ENCODE results near the gene MPDU1.

MPDU1 gene

DNA sequence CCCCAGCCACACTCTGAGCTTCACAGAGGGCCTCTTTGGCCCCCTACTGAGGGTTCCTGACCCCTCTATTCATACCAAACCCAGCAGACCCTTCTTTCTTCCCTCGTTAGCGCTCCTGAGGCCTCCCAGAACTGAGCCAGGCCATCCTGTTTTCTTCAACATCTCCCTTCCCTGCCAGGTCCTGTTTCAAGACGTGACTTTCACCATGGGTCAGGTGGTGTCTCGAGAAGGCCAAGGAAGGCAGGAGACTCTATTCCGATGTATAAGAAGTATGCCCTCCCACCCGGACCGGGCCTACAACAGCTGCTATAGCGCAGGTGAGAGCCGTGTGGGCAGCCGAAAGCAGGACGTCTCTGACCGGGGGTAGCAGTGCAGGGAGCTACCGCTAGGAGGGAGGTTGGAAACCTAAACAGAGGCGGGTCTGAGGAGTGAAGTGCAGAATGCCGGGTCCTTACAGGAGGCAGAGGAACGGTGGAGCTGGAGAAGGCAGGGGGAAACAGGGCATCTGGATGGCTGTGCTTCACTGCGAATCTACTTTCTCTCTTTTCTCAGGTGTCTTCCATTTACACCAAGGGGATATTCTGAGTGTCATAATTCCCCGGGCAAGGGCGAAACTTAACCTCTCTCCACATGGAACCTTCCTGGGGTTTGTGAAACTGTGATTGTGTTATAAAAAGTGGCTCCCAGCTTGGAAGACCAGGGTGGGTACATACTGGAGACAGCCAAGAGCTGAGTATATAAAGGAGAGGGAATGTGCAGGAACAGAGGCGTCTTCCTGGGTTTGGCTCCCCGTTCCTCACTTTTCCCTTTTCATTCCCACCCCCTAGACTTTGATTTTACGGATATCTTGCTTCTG is 23.3 kb upstream of the MPDU1 start:
- peak; percentile 76 for DNase-seq (ENCODE audit: low spot score)

DNA sequence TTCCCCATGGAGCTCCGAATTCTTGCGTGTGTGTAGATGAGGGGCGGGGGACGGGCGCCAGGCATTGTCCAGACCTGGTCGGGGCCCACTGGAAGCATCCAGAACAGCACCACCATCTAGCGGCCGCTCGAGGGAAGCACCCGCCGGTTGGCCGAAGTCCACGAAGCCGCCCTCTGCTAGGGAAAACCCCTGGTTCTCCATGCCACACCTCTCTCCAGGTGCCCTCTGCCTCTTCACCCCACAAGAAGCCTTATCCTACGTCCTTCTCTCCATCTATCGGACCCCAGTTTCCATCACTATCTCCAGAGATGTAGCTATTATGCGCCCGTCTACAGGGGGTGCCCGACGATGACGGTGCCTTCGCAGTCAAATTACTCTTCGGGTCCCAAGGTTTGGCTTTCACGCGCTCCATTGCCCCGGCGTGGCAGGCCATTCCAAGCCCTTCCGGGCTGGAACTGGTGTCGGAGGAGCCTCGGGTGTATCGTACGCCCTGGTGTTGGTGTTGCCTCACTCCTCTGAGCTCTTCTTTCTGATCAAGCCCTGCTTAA is 22.6 kb upstream of the MPDU1 start:
- DNase-seq (ENCODE audit: low spot score): peak; percentile 91

DNA sequence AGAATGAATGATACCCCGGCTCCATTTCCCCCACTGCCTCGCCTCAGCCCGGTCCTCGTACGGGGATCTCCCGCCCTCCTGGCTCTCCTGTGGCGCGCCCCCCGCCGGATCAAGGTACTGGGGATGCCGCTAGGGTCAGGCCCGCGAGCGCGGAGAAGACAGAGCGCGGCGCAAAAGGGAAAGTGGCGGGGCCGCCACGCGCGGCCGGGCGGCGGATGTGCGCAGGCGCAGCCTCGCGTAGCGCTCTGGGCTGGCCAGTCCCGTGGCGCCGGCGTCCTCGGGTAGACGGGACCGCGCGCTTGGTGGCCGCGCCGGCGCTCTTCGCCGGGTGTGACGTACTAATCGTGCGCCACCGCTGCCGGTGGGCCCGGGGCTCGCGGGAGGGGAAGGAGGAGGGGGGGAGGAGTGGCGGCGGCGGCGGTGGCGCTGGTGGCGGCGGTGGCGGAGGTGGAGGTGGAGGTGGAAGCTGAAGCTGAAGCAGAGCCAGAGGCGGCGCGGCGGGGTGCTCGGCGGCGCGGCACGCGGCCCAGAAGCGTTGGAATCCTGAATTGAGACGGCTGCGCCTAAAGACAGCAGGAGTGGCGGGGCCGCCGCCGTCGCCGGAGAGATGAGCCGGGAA is 22.0 kb upstream of the MPDU1 start, which contains the start of gene SENP3:
TSS of gene SENP3 (plus strand) at position 331 of the 619 bp plus-strand sequence. CDS start 1,158 bp downstream, outside the sequence.
- peak; percentile 93 for DNase-seq (ENCODE audit: low spot score)

DNA sequence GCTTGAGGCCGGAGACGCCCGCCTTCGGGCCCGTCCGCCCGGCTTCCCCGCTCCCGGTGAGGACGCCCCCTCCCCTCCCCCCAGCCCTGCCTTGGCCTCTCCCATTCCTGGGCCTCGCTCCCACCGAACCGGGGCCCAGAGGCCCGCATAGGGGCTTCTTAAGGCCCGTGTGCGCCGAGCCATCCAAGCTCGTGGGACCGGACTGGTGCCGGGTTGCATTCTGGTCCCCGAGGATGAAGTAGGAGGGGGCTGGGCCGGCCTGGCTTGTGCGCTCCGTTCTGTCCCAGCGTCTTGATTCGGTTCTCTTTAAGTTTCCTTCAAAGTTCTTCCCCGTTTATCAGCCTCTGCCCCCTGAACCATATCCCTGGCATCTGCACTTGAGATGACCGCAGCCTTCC is 21.4 kb upstream of the MPDU1 start:
- DNase-seq (ENCODE audit: low spot score): no peak

DNA sequence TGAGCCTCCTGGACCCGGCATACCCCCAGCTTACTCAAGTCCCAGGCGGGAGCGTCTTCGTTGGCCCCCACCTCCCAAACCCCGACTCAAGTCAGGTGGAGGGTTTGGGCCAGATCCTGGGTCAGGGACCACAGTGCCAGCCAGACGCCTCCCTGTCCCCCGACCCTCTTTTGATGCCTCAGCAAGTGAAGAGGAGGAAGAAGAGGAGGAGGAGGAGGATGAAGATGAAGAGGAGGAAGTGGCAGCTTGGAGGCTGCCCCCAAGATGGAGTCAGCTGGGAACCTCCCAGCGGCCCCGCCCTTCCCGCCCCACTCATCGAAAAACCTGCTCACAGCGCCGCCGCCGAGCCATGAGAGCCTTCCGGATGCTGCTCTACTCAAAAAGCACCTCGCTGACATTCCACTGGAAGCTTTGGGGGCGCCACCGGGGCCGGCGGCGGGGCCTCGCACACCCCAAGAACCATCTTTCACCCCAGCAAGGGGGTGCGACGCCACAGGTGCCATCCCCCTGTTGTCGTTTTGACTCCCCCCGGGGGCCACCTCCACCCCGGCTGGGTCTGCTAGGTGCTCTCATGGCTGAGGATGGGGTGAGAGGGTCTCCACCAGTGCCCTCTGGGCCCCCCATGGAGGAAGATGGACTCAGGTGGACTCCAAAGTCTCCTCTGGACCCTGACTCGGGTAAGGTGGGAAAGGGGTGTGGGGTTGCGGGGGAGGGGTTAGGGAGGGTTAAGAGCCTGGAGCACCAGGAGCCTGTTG is 20.4 kb upstream of the MPDU1 start:
- no peak for DNase-seq (ENCODE audit: low spot score)

DNA sequence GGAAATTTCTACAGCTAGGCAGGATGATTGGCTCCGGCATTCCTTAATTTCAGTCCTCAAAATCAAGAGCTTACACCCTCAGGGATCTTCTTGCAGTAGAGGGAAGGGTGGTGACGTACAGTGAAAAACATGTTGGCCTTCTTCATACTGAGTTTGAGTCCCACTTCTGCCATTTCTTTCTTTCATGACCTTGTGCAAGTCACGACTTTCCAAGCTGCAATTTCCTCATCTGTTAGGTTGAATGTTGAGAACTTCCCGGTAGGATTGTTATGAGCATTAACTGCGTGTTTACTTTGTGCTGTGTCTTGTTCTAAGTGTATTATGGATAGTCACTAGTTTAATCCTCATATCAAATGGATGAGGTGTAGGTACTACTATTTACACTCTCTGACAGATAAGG is 14.1 kb upstream of the MPDU1 start:
- DNase-seq (ENCODE audit: low spot score): no peak

DNA sequence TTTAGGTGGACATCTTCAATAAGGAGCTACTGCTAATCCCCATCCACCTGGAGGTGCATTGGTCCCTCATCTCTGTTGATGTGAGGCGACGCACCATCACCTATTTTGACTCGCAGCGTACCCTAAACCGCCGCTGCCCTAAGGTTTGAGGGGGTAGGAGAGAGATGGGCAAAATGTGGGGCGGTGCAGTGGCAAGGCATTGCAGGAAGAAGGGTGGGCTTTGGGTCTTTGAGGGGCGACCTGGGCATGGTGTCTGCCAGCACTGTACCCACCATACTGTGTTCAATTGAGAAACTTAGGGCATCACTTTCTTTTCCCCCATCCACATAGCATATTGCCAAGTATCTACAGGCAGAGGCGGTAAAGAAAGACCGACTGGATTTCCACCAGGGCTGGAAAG is 13.3 kb upstream of the MPDU1 start:
- DNase-seq (ENCODE audit: low spot score): no peak

DNA sequence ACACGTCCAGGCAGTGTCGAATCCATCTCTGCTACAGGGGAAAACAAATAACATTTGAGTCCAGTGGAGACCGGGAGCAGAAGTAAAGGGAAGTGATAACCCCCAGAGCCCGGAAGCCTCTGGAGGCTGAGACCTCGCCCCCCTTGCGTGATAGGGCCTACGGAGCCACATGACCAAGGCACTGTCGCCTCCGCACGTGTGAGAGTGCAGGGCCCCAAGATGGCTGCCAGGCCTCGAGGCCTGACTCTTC is 11.4 kb upstream of the MPDU1 start:
- no peak for DNase-seq (ENCODE audit: low spot score)

DNA sequence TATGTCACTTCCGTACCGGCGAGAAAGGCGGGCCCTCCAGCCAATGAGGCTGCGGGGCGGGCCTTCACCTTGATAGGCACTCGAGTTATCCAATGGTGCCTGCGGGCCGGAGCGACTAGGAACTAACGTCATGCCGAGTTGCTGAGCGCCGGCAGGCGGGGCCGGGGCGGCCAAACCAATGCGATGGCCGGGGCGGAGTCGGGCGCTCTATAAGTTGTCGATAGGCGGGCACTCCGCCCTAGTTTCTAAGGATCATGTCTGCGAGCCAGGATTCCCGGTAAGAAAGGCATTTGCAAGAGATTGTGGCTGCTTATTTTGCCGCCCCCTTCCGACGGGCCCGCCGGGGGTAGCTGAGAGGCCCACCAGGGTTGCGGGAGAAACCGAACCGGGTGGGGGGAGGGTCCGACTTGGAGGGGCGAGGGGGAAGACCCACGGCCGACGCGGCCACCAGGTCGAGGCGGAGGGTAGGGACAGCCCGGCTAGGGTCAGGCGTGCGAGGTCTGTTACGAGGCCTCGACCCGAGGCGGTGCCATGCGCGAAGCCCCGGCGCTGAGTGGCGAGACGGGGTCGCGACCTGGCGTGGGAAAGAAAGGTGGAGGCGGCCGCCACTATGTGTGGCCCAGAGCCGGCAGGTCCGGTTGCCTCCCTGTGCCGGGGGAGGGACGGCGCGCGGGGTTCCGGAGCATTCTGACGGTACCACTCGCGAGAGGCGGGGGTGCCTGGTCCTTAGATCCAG is 10.9 kb upstream of the MPDU1 start:
- peak; percentile 96 for DNase-seq (ENCODE audit: low spot score)

DNA sequence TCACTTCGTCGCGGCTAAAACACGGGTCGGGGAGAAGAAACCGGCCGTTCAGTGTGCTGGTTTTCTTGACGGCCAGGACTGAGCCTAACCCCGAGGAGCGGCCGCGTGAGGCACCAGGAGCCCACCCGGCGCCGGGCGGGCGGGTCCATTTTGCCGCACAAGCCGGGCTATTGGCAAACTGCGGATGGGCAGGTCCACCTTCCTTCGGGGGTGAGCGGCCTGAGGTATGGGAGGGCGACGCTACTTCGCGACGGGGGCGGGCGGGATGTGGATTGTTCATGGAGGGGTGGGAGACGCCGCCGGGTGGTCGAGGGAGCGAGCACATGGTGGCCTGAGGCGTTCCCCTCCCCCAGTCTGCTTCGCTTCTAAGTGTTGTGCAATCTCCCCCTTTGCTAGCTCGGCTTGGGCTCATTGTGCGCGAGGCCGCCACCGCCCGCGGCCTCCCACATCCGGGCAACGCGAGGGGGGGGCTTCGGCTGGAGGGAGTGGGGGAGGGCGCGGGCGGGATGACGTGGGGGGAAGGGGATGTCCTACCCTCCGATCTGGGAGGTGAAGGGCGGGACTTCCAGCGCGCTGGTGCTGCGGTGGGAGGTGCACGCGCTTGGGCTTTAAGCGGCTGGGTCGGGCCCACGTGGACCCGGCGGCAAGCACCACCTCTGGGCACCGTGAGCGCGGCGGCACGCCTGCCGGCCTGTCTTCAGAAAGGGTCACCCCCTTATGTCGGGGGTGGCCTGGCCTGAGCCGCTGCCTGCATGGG is 10.2 kb upstream of the MPDU1 start:
- DNase-seq (ENCODE audit: low spot score): peak; percentile 73

DNA sequence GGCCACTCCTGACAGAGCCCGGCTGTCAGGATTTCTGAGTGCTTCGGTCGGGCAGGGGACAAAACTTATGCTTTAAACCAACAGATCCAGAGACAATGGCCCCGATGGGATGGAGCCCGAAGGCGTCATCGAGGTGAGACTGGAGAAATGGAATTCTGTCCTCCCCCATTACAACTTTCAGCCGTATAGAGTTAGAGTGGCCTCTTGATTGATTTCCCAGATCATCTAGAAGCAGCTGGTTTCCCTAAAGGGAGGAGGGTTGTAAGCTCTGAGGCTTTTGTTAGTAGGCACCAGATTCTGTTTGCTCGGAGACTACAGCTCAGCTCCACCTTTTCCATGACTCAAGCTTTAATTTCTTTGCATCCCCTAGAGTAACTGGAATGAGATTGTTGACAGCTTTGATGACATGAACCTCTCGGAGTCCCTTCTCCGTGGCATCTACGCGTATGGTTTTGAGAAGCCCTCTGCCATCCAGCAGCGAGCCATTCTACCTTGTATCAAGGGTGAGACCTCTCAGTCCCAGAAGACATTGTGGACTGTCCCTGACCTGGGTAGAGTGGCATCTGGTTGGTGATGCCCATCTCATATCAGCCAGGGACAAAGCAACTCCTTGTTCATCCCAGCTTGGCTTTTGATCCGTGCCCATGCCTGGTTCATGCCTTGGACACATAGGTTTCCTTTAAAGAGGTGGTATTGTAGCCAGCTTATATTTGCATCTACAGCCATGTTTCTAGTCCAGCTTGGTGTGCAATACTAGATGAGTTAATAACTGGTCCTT is 9.3 kb upstream of the MPDU1 start:
- no peak for DNase-seq (ENCODE audit: low spot score)

DNA sequence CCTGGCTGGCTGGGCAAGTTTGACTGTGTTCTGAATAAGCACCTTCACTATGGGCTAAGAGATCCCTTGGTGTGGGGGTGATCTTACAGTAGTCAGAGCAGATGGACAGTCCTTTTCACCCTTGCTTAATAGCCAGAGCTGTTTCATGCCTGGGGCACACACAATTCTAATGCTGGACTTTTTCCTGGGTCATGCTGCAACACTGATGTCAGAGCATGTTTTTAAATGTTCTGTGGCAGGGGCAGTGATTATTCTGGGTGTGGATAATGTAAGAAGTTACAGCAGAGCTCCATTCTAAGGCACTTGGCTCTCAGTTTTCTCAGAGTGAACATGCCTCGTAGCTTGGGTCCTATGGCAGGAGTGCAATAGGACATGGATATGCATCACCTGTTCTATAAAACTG is 8.2 kb upstream of the MPDU1 start:
- no peak for DNase-seq (ENCODE audit: low spot score)

DNA sequence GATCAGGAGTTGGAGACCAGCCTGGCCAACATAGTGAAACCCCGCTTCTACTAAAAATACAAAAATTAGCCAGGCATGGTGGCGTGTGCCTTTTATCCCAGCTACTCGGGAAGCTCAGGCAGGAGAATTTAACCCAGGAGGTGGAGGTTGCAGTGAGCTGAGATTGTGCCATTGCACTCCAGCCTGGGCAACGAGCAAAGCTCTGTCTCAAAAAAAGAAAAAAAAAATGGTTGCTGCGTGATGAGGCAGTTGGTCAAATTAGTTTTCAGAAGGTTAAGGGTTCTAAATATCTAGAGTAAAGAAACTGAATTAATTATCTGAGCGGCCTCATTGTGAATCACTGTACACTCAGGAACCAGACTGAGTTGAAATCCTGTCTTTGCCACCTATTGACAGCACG is 7.7 kb upstream of the MPDU1 start:
- no peak for DNase-seq (ENCODE audit: low spot score)

DNA sequence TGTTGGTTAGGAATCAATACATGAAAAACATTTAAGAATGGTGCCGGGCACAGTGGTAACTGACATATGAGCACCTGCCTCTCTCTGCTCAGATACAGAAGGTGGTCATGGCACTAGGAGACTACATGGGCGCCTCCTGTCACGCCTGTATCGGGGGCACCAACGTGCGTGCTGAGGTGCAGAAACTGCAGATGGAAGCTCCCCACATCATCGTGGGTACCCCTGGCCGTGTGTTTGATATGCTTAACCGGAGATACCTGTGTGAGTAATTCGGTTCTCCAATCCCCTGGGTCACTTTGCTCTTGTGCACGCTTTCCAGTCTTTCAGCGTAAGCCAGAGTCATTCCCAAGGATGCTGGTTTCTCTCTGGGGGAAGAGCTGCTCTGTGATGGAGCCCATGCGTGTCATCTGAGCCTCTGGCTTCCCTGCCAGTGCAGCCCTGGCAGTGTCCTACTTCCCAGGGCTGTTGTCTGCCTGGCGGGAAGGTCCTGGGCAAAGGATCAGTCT is 7.2 kb upstream of the MPDU1 start:
- no peak for DNase-seq (ENCODE audit: low spot score)

DNA sequence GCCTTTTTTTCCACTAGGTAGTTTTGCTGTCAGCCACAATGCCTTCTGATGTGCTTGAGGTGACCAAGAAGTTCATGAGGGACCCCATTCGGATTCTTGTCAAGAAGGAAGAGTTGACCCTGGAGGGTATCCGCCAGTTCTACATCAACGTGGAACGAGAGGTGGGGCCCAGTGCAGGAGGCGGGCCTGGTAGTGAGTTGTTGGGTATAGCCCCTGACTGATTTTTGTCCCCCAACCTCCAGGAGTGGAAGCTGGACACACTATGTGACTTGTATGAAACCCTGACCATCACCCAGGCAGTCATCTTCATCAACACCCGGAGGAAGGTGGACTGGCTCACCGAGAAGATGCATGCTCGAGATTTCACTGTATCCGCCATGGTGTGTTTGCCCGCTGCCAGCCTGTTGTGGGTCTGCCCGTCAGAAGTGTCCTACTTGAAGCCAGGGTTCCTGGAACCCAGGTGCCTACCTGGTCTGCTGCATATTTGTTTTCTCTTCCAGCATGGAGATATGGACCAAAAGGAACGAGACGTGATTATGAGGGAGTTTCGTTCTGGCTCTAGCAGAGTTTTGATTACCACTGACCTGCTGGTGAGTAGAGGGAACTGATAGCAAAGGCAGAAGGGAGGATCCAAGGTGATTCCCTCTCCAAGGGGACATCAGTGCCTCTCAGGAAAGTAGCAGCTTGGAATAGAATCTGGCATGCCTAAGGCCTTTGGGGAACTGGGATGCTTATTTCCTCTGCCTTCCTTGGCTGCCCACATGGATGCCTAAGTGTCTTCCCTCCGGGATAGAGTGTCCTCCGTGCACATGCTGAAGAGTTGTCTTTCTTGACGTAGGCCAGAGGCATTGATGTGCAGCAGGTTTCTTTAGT is 6.1 kb upstream of the MPDU1 start:
- DNase-seq (ENCODE audit: low spot score): no peak

DNA sequence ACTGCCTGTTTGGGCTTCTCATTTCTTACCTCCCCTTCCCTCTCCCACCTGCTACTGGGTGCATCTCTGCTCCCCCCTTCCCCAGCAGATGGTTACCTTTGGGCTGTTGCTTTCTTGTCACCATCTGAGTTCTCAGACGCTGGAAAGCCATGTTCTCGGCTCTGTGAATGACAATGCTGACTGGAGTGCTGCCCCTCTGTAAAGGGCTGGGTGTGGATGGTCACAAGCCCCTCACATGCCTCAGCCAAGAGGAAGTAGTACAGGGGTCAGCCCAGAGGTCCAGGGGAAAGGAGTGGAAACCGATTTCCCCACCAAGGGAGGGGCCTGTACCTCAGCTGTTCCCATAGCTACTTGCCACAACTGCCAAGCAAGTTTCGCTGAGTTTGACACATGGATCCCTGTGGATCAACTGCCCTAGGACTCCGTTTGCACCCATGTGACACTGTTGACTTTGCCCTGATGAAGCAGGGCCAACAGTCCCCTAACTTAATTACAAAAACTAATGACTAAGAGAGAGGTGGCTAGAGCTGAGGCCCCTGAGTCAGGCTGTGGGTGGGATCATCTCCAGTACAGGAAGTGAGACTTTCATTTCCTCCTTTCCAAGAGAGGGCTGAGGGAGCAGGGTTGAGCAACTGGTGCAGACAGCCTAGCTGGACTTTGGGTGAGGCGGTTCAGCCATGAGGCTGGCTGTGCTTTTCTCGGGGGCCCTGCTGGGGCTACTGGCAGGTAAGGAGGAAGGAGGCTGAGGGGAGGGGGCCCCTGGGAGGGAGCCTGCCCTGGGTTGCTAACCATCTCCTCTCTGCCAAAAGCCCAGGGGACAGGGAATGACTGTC is 4.4 kb upstream of the MPDU1 start, which contains the start of gene CD68:
TSS of gene CD68 (plus strand) at position 638 of the 833 bp plus-strand sequence. CDS start at position 678, 40 bp downstream.
- DNase-seq (ENCODE audit: low spot score): no peak

DNA sequence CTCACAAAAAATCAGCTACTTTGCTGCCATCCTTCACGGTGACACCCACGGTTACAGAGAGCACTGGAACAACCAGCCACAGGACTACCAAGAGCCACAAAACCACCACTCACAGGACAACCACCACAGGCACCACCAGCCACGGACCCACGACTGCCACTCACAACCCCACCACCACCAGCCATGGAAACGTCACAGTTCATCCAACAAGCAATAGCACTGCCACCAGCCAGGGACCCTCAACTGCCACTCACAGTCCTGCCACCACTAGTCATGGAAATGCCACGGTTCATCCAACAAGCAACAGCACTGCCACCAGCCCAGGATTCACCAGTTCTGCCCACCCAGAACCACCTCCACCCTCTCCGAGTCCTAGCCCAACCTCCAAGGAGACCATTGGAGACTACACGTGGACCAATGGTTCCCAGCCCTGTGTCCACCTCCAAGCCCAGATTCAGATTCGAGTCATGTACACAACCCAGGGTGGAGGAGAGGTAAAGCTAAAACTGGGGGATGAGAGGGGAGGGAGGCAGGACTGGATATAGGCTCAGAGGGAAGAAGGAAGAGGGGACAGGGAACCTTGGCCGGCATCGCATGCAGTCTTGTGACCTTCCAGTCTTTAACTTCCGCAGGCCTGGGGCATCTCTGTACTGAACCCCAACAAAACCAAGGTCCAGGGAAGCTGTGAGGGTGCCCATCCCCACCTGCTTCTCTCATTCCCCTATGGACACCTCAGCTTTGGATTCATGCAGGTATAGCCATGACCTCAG is 3.6 kb upstream of the MPDU1 start:
- no peak for DNase-seq (ENCODE audit: low spot score)
